ENCODE measurements around the gene GNAI2. TPM values are rescaled to one million over a fixed set of nuclear protein-coding genes. Genes with fewer than 3 reads are reported as not detected.

Gene GNAI2
- total RNA-seq, 4 donors from 2014 or later = 71.8 to 178 (median 98.4) TPM

- no peak overlapping the region for H3K27ac ChIP-seq
- H3K4me3 ChIP-seq = peak overlapping the region in 2 of 4 donors; percentile 34 to 60
- DNase-seq = no peak
- peaks cover 0 to 15% (median 0%) of the 10 kb centered on the region in 3 donors for H3K36me3 ChIP-seq
- no peaks in the 10 kb centered on the region for H3K27me3 ChIP-seq
- TF ChIP-seq POLR2A (IDR thresholded peaks at IDR 0.05) (no peak), CTCF (IDR thresholded peaks at IDR 0.05) (no peak)
- H3K4me1 ChIP-seq = peaks cover 5 to 49% (median 18%) of the 10 kb centered on the region in 4 donors
- H3K9me3 ChIP-seq = no peaks in the 10 kb centered on the region
Observed at GRCh38 chr3:50273689-50274065, 37.7 kb downstream of the GNAI2 start.

- peaks cover 5 to 40% (median 18%) of the 10 kb centered on the region in 4 donors for H3K4me1 ChIP-seq
- H3K9me3 ChIP-seq = no peaks in the 10 kb centered on the region
- TF ChIP-seq POLR2A (IDR thresholded peaks at IDR 0.05) (no peak), CTCF (IDR thresholded peaks at IDR 0.05) (peak; percentile 69 to 80 (median 76))
- H3K27me3 ChIP-seq = no peaks in the 10 kb centered on the region
- no peak overlapping the region for H3K4me3 ChIP-seq
- peak overlapping the region in 1 of 4 donors; percentile 9 for H3K27ac ChIP-seq
- H3K36me3 ChIP-seq = peaks cover 0 to 15% (median 0%) of the 10 kb centered on the region in 3 donors
- DNase-seq = peak; percentile 64 to 88 (median 85)
Observed at GRCh38 chr3:50274371-50275104, 38.5 kb downstream of the GNAI2 start.

GRCh38 chr3:50275141-50275995, 39.4 kb downstream of the GNAI2 start:
- Histone ChIP-seq H3K4me1 (peaks cover 5 to 32% (median 18%) of the 10 kb centered on the region in 4 donors), H3K4me3 (no peak overlapping the region), H3K9me3 (no peaks in the 10 kb centered on the region), H3K27ac (no peak overlapping the region), H3K27me3 (no peaks in the 10 kb centered on the region), H3K36me3 (peaks cover 0 to 15% (median 0%) of the 10 kb centered on the region in 3 donors)
- no peak for DNase-seq
- no peak for TF ChIP-seq CTCF (IDR thresholded peaks at IDR 0.05)
- TF ChIP-seq POLR2A (IDR thresholded peaks at IDR 0.05) = no peak

GRCh38 chr3:50275996-50276761, 40.2 kb downstream of the GNAI2 start:
- Histone ChIP-seq H3K9me3 (no peaks in the 10 kb centered on the region), H3K4me3 (no peak overlapping the region), H3K27ac (no peak overlapping the region), H3K4me1 (peaks cover 5 to 32% (median 18%) of the 10 kb centered on the region in 4 donors), H3K27me3 (no peaks in the 10 kb centered on the region), H3K36me3 (peaks cover 0 to 15% (median 0%) of the 10 kb centered on the region in 3 donors)
- TF ChIP-seq CTCF (IDR thresholded peaks at IDR 0.05) (no peak), POLR2A (IDR thresholded peaks at IDR 0.05) (no peak)
- DNase-seq = no peak

GRCh38 chr3:50276762-50277101, 40.7 kb downstream of the GNAI2 start:
- TF ChIP-seq POLR2A (IDR thresholded peaks at IDR 0.05) = no peak
- no peak for TF ChIP-seq CTCF (IDR thresholded peaks at IDR 0.05)
- no peak overlapping the region for H3K4me3 ChIP-seq
- peaks cover 5 to 29% (median 18%) of the 10 kb centered on the region in 4 donors for H3K4me1 ChIP-seq
- H3K9me3 ChIP-seq = no peaks in the 10 kb centered on the region
- no peak overlapping the region for H3K27ac ChIP-seq
- no peak for DNase-seq
- peaks cover 0 to 15% (median 0%) of the 10 kb centered on the region in 3 donors for H3K36me3 ChIP-seq
- H3K27me3 ChIP-seq = no peaks in the 10 kb centered on the region

Measured in Peyer's patch (tissue), 4 donors.